AG09309 (cell line): ENCODE data around the gene PIAS2.
A peak's percentile ranks its signal among the peaks of the same experiment; 100 is the strongest.

Experiments used
- DNase-seq: peaks from one replicate; pipeline ENCODE4 v3.0.0-alpha.2; 2010; ENCODE audit warnings: low read depth
- H3K4me3 ChIP-seq: 2 replicates; pipeline ENCODE4 v1.5.1; 2011; ENCODE audit warnings: mild to moderate bottlenecking, low read depth, low read length, moderate library complexity; ENCODE audit not compliant: control insufficient read depth
- CTCF ChIP-seq: IDR thresholded peaks from 2 replicates; pipeline ENCODE4 v1.5.1; 2011; ENCODE audit warnings: mild to moderate bottlenecking, low read depth, low read length, inconsistent platforms; ENCODE audit not compliant: insufficient read depth, control insufficient read depth; ENCODE audit errors: missing control alignments

Gene PIAS2

DNA sequence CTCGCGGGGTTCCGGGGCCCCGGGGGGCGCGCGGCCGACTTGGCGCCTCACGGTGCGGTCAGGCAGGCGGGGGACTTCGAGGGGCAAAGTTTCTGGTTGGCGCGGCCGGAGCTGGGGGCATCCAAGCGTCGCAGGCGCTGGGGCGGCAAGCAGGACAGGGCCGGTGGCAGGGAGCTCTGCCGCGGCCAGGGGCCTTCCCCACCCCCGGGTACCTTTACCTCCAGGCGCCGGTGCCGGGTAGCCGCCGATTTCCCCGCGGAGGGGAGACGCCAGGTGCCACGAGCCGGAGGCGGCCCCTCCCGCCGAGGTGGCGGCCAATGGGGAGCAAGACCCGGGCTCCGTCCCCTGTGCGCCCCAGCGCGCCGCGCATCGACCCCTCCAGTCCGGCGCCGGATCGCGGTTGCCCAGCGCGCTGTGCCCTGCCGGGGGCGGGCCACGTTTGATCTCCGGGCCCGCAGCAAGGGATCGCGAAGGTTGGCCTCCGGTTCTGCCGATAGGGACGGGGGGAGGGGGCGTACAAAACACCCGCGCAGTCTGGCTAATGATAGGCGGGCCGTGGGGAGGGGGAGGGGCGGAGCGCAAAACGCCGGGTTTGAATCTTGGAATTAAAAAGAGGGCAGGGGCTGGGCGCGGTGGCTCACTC is 160.6 kb downstream of the PIAS2 start, which contains the start of gene ST8SIA5:
Gene ST8SIA5 (minus strand): TSS at position 495 of the 643 bp plus-strand sequence. CDS start 545 bp downstream, outside the sequence.
- no peak for DNase-seq
- TF ChIP-seq CTCF: no peak
- H3K4me3 ChIP-seq: peak within 1 kb of the TSS; percentile 40

- TF ChIP-seq CTCF: no peak
- DNase-seq: no peak
- no peak overlapping the region for H3K4me3 ChIP-seq
Measured at GRCh38 chr18:46756025-46756558, 161.2 kb downstream of the PIAS2 start.

DNA sequence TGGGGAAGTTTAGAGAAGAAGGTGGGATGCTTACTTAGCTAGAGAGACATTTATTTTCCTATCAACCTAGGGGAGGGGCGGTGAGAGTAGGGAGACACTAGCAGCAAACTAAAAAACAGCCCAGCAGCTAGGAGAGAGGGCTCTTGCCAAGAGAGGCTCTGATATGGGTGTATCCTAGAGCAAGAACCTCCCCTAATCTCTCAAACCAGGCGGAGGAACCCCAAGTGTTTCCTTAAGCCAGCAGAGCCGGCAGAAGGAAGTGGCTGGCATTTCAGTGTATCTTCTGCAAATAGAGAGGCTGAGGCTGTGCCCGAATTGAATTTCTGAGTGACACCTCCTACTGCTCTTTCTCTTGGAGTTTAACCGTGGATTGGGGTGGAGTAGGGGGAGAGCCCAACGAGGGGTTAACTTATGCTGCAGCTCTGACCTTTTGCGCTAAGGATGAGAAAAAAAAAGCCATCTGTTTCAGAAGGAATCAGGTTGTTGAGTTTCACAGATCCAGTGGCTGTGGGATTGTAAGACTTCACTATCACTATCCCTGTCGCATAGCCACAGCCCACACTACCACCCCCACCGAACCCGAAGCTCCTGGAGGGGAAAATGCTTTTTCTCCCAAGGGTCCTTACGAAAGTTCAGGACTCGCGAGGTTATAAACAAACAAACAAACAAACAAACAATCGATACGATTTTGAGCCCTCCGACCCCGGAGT is 161.8 kb downstream of the PIAS2 start:
- no peak for DNase-seq
- no peak for TF ChIP-seq CTCF
- H3K4me3 ChIP-seq: no peak overlapping the region

DNA sequence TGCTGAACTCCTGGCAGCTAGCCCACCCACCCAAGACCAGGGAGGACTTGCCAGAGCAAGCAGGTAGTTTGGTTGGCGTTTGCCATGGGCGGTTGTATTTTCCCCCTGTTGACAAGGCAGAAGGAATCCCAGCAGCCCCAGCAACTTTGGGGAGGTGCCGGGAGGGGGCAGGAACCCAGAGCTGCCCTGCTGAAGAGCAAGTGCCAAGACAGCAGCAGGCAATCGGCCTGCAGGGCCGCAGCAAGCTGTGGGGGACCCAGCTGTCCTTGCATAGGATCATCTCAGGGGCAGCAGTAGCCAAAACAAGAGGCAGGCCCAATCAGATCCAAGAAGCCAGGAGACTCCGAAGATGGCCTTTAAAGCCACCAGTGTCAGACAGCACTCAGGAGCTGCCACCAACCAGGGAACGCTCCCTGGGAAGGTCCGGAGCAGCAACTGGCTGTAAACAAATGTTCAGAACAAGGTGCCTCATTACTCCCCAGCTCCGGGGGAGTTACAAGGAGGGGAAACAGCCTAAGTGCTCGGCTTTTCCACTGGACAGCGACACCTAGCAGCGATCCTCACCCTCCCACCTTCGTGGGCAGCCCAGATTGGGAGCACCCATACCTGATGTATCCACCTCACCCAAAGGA is 162.5 kb downstream of the PIAS2 start:
- H3K4me3 ChIP-seq: no peak overlapping the region
- no peak for TF ChIP-seq CTCF
- DNase-seq: no peak

- H3K4me3 ChIP-seq: no peak overlapping the region
- TF ChIP-seq CTCF: no peak
- DNase-seq: no peak
Measured at GRCh38 chr18:46754188-46754587, 163.1 kb downstream of the PIAS2 start.
